NCI-H2227 treated with DMSO at 0.1 percent for 48 hours (cell line): ENCODE results near the gene HLTF.
"Not testable (repeated sequence)": the region's sequence is repeated elsewhere in the genome, so short reads cannot be mapped to it uniquely, and the experiment has no call there.

Source experiments
- DNase-seq: peaks from one replicate; lab custom pipeline; 2025; lab: John Stamatoyannopoulos, UW

HLTF gene

GRCh38 chr3:149086232-149086988 is at the start of gene HLTF:
Gene HLTF (minus strand): TSS chr3:149086533. CDS start chr3:149086336, 197 bp downstream.
- DNase-seq, result peak; percentile 94

- no peak for DNase-seq
These were observed 48.2 kb upstream of the HLTF start for GRCh38 chr3:149134575-149134974.

- DNase-seq, result no peak
These were observed 45.3 kb upstream of the HLTF start for GRCh38 chr3:149131589-149131988.

- DNase-seq, result peak; percentile 81
These were observed 43.2 kb upstream of the HLTF start, which contains the start of gene HPS3 for GRCh38 chr3:149129326-149130205. Gene HPS3 (plus strand): TSS chr3:149129638. CDS start chr3:149129724, 86 bp downstream.

GRCh38 chr3:149128821-149129220 is 42.5 kb upstream of the HLTF start:
- DNase-seq, result no peak

GRCh38 chr3:149122721-149123578 is 36.6 kb upstream of the HLTF start:
- no peak for DNase-seq

GRCh38 chr3:149120051-149120972 is 34.0 kb upstream of the HLTF start:
- peak; percentile 3 for DNase-seq

GRCh38 chr3:149119466-149119865 is 33.1 kb upstream of the HLTF start:
- no peak for DNase-seq

GRCh38 chr3:149118724-149119123 is 32.4 kb upstream of the HLTF start:
- no peak for DNase-seq

GRCh38 chr3:149115114-149115513 is 28.8 kb upstream of the HLTF start:
- DNase-seq, result no peak

- no peak for DNase-seq
These were observed 28.1 kb upstream of the HLTF start for GRCh38 chr3:149114458-149114857.

GRCh38 chr3:149104484-149104883 is 18.2 kb upstream of the HLTF start:
- no peak for DNase-seq

- no peak for DNase-seq
These were observed 15.3 kb upstream of the HLTF start for GRCh38 chr3:149101641-149102040.

GRCh38 chr3:149101154-149101553 is 14.8 kb upstream of the HLTF start:
- no peak for DNase-seq

GRCh38 chr3:149097987-149098386 is 11.7 kb upstream of the HLTF start:
- DNase-seq, result not testable (repeated sequence)

GRCh38 chr3:149095487-149095886 is 9.2 kb upstream of the HLTF start:
- no peak for DNase-seq

GRCh38 chr3:149091983-149092382 is 5.7 kb upstream of the HLTF start:
- no peak for DNase-seq

- DNase-seq, result no peak
These were observed 4.6 kb upstream of the HLTF start for GRCh38 chr3:149090907-149091306.

- DNase-seq, result no peak
These were observed 4.1 kb upstream of the HLTF start for GRCh38 chr3:149090461-149090860.

GRCh38 chr3:149089395-149089794 is 3.1 kb upstream of the HLTF start:
- DNase-seq, result no peak

GRCh38 chr3:149087208-149087607 is 875 bp upstream of the HLTF start:
- DNase-seq, result no peak
